Measurements from ENCODE around the gene MCTP1.

DNA sequence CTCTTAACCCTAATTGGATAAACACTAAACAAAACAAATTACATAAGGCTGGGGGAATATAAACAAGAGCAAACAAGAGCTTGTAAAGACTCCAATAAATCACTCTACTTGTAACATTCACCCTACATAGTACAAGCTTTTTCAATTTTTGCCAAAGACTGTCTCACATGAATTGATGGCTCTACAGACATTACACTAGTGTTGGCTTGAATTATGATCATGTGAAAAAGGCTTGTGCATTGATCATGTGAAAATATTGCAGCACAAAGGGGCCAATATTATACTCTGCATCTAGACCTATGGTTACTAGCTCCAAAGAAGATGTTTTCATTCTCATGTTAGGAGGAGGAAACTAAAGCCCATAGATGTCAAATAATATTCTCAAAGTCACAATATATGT lies 212.6 kb downstream of the MCTP1 start:
- TF ChIP-seq GATA2 (IDR thresholded peaks at IDR 0.05; ENCODE audit: low read depth, low read length), result no peak
- no peak for TF ChIP-seq GATA3 (IDR thresholded peaks at IDR 0.05; ENCODE audit: low read depth, low read length)
